Measurements from ENCODE around the gene KLHL17. TPM values are rescaled to one million over a fixed set of nuclear protein-coding genes. Genes with fewer than 3 reads are reported as not detected.

KLHL17 gene
- total RNA-seq, 1 experiment from 2014 or later = 66.9 TPM

- H3K4me1 Mint-ChIP-seq = peaks cover 11% of the 10 kb centered on the region
- H3K27me3 Mint-ChIP-seq (ENCODE audit: low read depth) = peaks cover 19% of the 10 kb centered on the region
- ATAC-seq = no peak
- CTCF ChIA-PET = interaction anchor here (0.9 kb wide), 1 partner anchor 19 kb away, joined by 3 read pairs; no protein-coding TSS in a partner anchor
- POLR2A ChIA-PET = no interaction called here
- 0 out of 2 replicates have a peak, but pooled peaks cover 2% of the 10 kb centered on the region for H3K36me3 Mint-ChIP-seq
- no peaks in the 10 kb centered on the region for H3K9me3 Mint-ChIP-seq
- no peak overlapping the region for H3K27ac Mint-ChIP-seq
- H3K4me3 Mint-ChIP-seq = peak overlapping the region; percentile 45
- no peak for DNase-seq (ENCODE audit: low spot score)
- no peak for TF ChIP-seq JUN (CRISPR knock-in tag; IDR thresholded peaks at IDR 0.05)
- TF ChIP-seq, protein P1, sequence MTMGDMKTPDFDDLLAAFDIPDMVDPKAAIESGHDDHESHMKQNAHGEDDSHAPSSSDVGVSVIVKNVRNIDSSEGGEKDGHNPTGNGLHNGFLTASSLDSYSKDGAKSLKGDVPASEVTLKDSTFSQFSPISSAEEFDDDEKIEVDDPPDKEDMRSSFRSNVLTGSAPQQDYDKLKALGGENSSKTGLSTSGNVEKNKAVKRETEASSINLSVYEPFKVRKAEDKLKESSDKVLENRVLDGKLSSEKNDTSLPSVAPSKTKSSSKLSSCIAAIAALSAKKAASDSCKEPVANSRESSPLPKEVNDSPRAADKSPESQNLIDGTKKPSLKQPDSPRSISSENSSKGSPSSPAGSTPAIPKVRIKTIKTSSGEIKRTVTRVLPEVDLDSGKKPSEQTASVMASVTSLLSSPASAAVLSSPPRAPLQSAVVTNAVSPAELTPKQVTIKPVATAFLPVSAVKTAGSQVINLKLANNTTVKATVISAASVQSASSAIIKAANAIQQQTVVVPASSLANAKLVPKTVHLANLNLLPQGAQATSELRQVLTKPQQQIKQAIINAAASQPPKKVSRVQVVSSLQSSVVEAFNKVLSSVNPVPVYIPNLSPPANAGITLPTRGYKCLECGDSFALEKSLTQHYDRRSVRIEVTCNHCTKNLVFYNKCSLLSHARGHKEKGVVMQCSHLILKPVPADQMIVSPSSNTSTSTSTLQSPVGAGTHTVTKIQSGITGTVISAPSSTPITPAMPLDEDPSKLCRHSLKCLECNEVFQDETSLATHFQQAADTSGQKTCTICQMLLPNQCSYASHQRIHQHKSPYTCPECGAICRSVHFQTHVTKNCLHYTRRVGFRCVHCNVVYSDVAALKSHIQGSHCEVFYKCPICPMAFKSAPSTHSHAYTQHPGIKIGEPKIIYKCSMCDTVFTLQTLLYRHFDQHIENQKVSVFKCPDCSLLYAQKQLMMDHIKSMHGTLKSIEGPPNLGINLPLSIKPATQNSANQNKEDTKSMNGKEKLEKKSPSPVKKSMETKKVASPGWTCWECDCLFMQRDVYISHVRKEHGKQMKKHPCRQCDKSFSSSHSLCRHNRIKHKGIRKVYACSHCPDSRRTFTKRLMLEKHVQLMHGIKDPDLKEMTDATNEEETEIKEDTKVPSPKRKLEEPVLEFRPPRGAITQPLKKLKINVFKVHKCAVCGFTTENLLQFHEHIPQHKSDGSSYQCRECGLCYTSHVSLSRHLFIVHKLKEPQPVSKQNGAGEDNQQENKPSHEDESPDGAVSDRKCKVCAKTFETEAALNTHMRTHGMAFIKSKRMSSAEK (CRISPR knock-in tag; IDR thresholded peaks at IDR 0.05; ENCODE audit: borderline replicate concordance) = no peak
- no peak for TF ChIP-seq STAT6 (CRISPR knock-in tag; conservative IDR thresholded peaks at IDR 0.05; ENCODE audit: low read depth)
- TF ChIP-seq PRRX2 (CRISPR knock-in tag; IDR thresholded peaks at IDR 0.05) = no peak
- TF ChIP-seq SP1 (CRISPR knock-in tag; conservative IDR thresholded peaks at IDR 0.05) = no peak
- TF ChIP-seq ZSCAN18 (CRISPR knock-in tag; IDR thresholded peaks at IDR 0.05) = no peak
- no peak for TF ChIP-seq NFE2L1 (CRISPR knock-in tag; IDR thresholded peaks at IDR 0.05)
- TF ChIP-seq, protein P2, sequence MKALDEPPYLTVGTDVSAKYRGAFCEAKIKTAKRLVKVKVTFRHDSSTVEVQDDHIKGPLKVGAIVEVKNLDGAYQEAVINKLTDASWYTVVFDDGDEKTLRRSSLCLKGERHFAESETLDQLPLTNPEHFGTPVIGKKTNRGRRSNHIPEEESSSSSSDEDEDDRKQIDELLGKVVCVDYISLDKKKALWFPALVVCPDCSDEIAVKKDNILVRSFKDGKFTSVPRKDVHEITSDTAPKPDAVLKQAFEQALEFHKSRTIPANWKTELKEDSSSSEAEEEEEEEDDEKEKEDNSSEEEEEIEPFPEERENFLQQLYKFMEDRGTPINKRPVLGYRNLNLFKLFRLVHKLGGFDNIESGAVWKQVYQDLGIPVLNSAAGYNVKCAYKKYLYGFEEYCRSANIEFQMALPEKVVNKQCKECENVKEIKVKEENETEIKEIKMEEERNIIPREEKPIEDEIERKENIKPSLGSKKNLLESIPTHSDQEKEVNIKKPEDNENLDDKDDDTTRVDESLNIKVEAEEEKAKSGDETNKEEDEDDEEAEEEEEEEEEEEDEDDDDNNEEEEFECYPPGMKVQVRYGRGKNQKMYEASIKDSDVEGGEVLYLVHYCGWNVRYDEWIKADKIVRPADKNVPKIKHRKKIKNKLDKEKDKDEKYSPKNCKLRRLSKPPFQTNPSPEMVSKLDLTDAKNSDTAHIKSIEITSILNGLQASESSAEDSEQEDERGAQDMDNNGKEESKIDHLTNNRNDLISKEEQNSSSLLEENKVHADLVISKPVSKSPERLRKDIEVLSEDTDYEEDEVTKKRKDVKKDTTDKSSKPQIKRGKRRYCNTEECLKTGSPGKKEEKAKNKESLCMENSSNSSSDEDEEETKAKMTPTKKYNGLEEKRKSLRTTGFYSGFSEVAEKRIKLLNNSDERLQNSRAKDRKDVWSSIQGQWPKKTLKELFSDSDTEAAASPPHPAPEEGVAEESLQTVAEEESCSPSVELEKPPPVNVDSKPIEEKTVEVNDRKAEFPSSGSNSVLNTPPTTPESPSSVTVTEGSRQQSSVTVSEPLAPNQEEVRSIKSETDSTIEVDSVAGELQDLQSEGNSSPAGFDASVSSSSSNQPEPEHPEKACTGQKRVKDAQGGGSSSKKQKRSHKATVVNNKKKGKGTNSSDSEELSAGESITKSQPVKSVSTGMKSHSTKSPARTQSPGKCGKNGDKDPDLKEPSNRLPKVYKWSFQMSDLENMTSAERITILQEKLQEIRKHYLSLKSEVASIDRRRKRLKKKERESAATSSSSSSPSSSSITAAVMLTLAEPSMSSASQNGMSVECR (CRISPR knock-in tag; IDR thresholded peaks at IDR 0.05; ENCODE audit: borderline replicate concordance) = no peak
- no peak for TF ChIP-seq ZNF396 (CRISPR knock-in tag; IDR thresholded peaks at IDR 0.05; ENCODE audit: borderline replicate concordance)
- TF ChIP-seq, protein P3, sequence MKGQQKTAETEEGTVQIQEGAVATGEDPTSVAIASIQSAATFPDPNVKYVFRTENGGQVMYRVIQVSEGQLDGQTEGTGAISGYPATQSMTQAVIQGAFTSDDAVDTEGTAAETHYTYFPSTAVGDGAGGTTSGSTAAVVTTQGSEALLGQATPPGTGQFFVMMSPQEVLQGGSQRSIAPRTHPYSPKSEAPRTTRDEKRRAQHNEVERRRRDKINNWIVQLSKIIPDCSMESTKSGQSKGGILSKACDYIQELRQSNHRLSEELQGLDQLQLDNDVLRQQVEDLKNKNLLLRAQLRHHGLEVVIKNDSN (CRISPR knock-in tag; IDR thresholded peaks at IDR 0.05) = no peak
- TF ChIP-seq TP53 (CRISPR knock-in tag; IDR thresholded peaks at IDR 0.05) = no peak
- TF ChIP-seq, protein P4, sequence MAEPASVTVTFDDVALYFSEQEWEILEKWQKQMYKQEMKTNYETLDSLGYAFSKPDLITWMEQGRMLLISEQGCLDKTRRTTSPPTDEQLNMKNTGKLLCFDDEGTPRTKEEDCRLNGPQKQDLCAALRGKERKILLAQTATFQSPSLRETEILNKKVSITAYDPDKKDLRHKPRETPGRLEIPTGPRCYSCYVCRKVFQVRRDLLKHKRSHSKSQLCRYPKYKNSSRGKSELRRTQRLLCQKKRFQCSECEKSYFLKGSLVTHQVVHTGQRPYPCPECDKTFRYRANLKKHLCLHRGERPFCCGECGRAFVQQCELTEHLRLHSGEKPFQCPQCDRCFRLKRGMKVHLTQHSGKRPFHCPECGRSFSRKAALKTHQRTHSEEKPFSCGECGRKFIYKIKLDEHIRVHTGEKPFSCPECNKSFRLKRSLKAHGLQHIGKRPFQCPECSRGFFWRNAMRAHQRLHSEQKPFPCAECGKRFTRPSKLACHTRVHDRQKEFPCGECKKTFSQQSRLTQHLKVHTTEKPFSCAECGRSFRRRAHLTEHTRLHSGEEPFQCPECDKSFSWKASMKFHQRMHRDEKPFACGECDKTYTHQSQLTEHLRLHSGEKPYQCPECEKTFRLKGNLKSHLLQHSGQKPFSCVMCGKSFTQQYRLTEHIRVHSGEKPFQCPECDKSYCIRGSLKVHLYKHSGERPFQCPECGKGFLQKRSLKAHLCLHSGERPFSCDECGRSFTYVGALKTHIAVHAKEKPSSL (CRISPR knock-in tag; conservative IDR thresholded peaks at IDR 0.05) = no peak
Measured at GRCh38 chr1:962381-963300, 2.3 kb downstream of the KLHL17 start.
